ENCODE data around the gene ALKBH3.

The ALKBH3 gene

DNA sequence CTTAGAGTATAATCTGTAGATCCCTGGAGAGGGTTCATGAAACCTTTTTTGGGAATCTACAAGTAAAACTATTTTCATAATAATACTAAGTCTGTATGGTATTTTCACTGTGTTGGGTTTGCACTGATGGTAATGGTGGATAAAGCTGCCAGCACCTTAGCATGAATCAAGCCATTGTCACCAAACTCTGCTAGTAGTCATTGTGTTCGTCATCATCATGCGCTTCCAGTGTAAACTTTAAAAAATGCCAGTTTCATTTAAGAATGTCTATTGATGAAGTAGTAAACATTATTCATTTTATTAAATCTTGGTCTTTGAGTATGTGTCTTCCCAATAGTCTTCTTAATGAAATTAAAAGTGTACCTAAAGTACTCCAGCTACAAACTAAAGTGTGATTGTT, 15.0 kb downstream of the ALKBH3 start:
- DNase-seq, result no peak

DNA sequence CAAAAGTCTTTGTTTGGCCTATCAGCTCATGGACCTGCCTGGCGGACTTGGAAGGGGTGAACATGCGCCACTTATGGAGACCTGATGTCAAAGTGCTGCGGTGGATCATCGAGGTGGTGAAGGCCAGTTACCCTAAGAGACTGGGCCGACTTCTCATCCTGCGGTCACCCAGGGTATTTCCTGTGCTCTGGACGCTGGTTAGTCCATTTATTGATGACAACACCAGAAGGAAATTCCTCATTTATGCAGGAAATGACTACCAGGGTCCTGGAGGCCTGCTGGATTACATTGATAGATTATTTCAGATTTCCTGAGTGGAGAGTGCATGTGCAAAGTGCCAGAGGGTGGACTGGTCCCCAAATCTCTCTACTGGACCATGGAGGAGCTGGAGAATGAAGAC, 17.9 kb downstream of the ALKBH3 start:
- no peak for DNase-seq

DNA sequence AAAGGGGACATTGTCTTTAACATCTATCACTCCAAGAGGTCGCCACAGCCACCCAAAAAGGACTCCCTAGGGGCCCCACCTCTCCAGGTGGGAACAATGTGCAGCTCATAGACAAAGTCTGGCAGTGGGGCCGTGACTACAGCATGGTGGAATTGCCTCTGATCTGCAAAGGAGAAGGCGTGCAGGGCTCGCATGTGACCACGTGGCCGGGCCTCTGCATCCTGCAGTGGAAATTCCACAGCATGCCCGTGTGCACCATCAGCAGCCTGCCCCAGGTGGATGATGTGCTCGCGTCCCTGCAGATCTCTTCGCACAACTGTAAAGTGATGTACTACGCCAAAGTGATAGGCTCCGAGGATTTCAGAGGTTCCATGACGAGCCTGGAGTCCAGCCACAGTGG, 18.5 kb downstream of the ALKBH3 start:
- no peak for DNase-seq

DNA sequence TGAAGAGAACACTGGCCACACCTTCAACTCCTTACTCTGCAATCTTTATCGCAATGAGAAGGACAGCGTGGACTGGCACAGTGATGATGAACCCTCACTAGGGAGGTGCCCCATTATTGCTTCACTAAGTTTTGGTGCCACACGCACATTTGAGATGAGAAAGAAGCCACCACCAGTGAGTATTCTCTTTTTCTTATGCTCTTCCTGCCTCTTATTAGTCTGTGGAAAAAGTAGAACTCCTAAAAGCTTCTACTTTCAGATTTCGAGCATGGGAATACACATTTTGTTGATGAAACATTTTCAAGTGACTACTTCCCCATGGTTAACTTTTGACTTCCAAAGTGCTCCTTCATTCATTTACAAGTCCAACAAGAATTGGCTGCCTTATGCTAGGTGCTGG, 20.9 kb downstream of the ALKBH3 start:
- no peak for DNase-seq

DNA sequence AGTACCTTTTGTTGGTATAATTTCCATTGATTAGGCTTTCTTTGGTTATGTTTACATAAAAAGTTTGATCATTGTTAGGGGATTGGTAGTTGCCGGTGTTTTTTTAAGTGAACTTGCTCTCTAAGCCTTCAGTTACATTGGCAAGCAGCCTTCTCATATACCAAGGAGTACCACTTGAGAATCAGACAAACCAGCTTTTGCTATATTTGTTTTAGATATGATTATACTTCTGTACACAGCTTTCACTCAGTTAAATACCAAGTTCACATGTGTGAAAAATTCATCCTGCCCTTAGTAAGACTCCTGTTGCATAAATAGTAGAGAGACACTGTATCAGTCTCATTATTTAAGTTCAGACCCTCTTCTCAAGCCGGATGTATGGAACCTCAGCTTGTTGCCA, 22.4 kb downstream of the ALKBH3 start:
- no peak for DNase-seq

DNA sequence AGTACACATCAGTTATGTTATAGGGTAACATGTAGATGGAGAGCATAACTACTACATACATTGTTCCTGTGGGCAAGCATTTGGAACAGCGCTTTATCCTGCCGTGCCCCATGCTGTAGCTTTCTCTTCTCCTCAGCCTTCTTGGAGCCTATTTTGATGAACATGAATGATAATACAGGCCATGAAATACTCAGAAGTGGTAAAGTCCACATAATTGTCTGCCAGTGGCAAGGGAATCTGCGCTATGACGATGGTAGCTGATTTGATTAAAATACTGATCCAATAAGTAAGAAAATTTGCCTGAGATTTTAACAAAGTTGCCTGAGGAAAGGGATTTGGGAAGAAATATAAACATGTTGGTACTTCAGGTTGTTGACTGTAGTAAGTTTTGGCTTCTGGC, 23.3 kb downstream of the ALKBH3 start:
- DNase-seq, result no peak

DNA sequence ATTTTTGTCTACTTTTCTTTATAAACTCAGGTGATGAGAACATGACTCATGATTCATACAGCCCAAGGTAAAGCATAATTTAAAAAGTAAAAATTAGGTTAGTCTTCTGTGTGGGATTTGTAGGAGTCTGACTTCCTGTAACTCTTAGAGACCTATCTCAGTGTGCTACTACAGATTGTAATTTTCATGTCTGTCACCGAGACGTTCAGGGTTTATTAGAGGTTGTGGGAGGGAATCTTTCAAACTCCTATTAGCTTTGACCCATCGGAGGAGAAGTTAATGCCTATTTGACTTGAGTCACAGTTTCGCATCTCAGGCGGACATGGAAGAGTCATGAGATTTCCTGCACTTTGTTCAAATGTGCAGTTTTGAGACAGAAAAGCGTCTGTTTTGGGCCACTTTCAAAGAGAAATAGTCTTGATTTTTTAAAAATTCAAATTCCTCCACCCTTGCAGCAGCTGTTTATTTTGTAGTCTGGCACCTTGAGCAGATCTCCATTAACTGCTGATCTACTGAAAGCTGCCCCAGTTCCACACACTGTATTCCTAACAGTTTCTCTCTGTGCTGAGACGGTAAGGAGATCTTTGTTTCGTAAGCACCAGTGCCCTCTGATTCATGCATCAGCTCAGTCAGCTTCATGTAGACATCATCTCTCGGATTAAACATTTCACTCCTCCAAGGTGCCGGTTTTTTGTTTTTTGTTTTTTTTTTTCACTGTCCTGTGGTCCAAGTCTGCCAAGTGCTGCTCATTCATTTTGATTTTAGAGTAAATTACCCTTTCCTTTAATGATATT, 24.3 kb downstream of the ALKBH3 start:
- no peak for DNase-seq

DNA sequence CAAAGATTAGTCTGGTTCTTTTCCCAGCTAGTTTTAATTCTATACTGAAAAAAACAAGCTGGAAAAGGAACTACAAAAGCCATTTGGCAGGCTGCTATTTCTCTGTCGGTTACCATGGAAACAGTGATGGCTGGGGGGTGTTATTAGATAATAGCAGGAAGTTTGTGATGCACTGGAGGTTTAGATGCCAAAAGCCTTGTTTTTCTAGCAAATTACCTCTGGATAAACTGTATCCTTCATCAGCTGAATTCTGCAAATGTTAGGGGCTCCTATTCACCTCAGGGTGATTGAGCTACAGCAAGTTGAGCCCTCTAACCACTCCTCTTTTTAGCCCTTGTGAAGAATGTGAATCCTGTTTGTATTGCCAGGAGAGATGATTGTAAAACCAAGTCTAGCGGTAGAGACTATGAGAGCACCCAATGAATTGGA, 25.2 kb downstream of the ALKBH3 start:
- DNase-seq, result no peak

DNA sequence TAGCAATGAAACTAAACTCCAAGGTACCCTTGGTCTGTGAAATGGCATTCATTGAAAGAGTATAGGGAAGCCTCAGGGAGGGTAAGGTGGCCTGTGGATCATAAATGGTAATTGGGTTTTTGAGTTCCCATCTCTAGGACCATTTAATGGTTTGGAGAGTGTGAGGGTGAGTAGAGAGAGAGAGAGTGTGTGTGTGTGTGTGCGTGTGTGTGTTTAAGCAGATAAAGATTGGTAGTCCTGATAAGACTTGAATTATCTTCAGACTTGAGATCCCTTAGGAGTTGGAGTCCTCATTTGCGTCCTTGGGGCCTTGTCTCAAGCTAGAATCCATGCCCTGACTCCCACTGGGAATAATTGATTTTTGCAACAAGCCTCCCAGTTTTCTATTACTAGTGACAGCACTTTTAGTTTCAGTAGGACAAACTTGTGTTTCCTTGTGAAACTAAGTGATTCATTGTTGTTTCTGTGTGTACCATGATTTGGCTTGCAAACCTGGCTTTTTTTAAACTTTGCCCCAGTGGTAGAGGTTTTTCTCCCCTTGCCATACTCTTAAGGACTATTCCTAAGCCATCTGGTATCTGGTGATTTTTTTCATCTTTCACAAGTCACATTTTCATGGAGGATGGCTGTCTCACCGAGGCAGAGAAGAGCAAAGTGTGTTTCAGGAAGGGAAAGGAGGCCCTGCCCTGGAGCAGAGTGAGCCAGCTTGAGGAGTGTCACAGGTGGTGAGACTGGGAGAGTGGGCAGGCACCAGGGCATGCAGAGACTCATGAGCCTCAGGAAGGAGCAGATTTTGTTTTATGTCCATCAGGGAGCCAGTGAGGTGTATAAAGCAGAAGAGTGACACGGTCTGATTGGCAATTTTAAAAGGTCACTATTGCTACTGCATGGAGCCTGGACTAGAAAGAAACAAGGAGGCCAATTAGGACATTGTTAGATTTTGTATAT, 26.7 kb downstream of the ALKBH3 start:
- peak; percentile 55 for DNase-seq

DNA sequence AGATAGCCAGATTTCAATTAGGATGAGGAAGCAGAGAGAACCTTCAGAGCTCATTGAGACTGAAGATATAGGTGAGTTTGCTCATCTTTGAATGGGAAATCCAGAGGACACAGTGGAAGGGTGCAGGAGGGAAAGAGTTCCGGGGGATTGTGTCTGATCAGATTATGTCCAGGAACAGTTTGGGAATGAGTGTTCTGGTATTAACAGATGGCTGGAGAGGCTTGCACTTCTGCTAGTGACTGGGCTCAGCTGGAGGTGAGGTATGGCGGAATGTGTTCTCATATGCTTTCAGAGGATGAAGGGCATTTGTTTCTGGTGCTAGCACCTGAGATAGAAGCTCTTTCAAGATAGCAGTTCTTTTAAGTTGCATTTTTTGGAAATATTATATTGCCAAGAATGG, 27.6 kb downstream of the ALKBH3 start:
- DNase-seq, result no peak

DNA sequence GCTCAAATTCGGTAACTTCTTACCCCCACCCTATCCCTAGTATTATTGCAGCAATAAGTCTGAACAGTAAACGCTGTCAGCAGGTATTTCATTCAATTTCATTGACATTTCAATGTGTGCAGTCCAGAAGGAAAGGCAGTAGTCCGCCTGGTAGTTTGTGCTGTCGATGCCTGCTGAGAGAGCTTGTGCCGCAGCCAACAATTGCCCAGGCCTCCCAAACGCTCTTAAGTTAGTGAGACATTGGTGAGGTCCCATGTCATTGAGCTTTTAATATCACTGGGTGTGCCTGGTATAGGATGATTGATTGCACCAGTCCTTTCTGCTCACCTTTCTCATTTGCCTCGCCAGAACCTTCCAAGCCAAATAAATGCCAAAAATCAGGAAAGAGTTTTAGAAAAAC, 28.1 kb downstream of the ALKBH3 start:
- no peak for DNase-seq

DNA sequence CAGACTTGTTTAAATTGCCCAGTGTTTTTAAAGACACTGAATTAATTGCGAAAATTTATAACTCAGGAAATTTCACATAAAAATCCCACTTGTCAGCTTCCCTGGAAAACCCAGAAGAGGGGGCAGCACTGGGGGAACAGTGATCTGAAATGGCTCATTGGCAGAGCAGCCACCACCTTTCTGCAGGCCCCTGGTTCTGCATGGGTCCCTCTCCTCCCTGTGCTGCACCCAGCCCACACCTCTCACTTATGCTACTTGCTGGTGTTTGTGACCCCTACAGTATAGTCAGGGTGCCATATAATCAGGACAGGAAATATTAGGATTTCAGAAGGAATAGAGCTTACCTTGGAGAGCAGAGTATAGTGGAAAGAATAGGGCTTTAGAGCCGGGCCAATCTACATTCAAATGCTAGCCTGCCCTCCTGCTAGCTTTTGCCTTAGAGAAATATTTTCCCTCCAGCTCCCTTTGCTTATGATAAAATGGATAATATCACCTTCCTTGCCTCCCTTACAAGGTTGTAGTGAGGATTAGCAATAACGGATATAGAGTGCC, 33.3 kb downstream of the ALKBH3 start:
- DNase-seq, result no peak

DNA sequence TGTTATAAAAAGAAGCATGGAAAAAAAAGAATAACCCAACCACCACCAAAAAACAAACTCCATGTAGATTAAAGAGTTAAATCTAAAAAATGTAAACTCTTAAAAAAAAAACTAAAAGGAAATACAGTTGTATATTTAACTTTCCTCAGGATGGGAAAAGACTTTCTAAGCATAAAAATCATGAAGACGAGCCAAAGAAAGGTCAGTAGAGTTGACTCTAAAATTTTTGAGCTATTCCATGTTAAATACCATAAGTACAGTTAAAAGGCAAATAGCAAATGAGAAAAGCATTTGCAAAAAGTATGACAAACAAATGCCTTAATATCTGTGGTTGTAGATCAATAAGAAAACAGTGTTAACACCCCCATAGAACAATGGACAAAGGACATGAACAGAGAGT, 33.8 kb downstream of the ALKBH3 start:
- no peak for DNase-seq

DNA sequence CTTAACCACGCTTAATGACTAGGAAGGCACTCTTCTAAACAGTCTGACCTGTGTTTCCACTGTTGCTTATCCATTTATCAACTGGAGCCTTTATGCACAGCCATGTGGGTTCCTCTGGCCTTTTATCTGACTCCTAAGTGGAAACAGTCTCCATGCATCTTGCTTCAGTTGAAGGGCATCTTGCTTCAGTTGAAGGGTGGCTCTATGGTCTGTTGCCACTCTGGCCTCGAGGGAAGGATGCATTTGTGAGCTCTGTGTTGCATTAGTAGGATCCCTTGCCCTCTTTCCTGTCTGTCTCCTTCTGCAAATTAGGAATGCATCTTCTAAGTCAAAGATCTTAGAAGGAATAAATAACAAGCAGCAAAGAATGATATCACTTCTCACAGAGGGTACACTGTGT, 36.0 kb downstream of the ALKBH3 start:
- no peak for DNase-seq

DNA sequence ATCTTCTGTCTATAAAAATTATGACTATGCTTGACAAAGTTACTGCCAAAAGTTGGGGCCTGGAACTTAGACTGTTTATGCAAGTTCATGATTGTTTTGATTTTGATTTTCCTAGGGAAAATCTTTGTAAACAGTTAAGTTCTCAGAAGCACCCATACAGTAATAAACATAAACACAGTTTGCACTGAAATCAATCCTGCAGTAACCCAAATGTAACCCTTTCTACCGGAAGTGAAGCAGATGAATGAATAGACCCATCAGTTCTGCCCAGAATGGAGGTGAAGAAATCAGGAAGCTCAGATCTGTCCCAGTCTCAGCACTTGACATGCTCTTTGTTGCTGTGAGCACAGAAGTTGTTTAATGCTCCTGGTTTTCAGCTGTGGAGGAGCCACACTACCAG, 37.2 kb downstream of the ALKBH3 start:
- DNase-seq, result no peak

DNA sequence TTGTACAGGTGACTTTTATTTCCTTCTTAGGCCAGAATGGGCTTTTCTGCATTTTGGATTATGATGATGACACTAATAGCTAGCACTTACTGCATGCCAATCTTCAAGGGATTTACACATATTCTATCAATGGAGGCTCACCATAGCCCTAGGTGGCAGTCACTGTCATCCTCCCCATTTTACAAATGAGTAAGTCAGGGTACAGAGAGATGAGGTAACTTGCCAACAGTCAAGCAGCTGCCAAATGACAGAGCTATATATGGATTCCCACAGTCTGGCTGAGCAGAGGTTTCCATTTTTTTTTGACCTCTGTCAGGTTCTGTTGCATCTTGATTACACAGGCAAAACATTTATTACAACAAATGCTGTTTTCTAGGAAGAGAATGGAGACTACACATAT, 38.0 kb downstream of the ALKBH3 start:
- DNase-seq, result no peak

DNA sequence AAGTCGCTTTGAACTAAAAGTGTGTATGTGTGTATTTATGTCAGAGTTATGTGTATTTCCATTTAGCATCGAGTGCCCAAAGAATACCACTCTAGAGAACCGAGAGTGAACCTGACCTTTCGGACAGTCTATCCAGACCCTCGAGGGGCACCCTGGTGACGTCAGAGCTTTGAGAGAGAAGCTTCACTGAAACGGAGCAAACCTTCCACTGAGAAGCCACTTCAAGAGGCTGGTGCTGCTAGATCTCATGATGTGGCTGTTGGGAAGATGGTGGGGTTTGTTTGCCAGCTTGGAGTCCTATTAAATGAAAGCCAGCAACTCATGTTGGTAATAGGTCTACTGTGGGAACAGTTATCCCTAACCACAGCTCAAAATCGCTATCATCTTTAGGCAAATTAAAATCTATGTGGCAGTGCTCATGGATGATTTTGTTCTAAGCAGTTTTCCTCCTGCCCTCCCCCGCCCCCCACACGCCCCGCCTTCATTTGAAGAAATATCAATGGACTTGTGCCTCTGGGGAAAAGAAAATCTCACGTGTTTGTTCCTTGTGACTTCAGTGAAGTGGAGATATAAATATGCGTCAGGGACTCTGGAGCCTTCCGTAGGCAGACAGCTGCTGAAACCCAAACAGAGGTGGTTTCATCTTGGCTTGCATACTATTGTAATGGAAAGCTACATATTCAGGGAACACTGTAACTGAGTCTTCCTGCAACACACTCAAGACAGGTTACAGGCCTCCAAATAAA, 39.4 kb downstream of the ALKBH3 start:
- DNase-seq, result no peak

DNA sequence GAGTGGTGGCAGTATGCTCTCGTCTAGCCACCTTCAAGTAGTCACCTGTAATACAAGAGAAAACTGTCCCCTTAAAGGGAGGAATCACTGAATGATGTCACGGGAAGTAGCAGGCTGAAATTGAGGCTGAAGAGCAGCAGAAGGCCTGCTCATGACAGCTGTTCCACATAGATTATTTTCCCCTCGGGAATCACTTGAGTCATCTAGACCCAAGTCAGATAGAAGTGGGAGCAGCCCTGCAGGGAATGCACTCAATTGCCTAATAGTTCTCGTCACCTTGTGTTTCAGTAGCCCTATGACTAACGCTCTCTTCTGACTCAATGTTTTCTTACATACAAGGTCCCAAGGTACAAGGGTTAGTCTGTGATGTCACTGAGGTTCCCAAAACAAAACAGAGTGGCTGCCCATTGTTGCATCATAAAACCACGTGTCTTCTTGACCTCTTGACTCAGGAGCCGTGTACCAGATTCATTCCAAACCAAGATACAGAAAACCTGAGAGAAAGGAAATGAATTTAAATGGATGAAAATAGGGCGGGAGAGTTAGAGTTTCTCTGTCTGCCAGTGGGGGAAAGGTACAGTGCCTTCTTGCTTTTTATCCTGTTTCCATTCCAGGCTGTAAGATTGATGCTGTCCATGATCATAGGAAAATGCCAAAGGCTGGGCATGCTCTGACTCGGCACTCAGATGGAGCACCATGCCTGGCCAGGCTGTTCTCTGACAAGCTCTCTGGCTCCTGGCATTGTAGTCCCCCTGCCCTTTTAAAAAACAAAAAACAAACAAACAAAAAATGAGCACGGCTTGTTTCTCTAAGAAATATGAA, 40.2 kb downstream of the ALKBH3 start:
- DNase-seq, result no peak

DNA sequence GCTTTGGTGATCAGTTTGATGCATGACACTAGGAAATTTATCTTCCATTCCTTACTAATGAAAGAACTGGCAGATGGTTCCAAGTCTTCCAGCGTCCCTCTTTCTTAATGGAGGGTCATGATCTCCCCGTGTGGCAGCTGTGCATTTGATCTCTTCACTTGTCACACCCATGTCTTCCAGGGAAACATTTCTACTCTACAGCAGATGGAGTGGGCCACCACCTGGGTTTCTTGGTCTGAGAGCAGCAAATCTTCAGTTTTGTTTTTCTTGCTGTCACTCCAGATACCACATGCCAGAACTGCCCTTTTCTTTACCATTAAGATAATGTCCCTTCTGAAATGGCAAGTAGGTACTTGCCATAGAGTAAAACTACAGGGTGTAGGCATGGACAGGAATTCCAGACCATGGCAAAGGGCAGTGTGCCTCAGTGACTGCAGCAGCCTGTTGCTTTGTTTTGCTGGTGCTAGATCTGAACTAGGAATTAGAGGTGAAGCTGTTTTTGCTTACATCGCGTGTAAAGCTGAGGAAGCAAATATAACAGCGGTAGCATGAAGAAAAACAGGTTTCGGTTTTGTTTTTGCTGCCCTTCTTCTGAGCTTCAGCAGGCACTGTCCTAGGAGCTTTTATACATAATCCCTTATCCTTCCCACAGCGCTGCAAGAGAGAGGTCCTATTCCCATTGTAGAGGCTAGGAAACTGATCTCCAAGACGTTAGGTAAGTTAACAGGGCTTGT, 41.1 kb downstream of the ALKBH3 start:
- no peak for DNase-seq

DNA sequence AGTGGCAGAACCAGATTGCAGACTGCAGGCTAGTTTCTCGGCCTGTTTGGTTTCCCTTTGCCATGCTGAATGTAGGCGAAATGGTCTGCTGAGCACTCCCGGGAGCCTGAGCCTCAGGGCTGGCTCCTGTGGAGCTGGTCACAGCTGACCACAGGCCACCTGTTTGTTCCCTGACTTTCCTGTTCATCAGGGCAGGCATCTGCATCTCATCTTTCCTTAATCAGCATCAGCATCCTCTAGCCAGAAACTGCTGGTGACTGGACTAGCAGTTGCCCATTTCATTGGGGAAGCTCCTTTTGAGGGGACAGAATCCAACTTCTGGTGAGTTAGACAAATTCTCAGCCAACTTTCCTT, 41.6 kb downstream of the ALKBH3 start:
- DNase-seq, result no peak

DNA sequence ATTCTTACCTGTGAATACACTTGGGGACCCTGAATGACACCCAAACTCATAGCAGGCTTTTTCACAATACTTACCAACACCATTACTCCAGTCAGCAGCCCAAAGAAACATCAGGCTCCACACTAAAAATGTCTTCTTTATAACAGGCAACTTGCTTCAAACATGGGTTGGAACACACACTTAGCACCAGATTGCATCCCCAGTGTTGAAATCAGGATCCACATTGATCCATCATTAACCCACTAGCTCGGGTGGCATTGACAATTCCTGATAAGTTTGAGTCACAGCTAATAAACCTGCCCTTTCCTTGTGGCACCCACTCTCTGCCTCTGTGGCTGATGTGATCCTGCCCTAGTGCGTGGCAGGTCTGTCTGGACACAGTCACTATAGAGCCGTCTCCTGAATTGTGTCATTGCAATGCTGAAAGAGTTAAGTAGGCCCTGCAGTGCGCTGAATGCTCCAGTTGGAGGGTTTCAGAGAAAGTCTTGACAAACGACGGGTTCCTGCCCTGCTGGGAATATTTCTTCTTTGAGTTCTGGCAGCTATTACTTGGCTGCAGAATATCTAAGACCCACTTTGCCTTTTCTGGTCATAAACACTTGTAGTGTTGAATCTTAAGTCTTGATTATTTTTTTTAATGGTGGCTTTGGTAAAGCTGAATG, 42.2 kb downstream of the ALKBH3 start:
- DNase-seq, result no peak

All from retina (tissue), 1 donor.